Measurements from ENCODE around the gene FAM107B.

The FAM107B gene

DNA sequence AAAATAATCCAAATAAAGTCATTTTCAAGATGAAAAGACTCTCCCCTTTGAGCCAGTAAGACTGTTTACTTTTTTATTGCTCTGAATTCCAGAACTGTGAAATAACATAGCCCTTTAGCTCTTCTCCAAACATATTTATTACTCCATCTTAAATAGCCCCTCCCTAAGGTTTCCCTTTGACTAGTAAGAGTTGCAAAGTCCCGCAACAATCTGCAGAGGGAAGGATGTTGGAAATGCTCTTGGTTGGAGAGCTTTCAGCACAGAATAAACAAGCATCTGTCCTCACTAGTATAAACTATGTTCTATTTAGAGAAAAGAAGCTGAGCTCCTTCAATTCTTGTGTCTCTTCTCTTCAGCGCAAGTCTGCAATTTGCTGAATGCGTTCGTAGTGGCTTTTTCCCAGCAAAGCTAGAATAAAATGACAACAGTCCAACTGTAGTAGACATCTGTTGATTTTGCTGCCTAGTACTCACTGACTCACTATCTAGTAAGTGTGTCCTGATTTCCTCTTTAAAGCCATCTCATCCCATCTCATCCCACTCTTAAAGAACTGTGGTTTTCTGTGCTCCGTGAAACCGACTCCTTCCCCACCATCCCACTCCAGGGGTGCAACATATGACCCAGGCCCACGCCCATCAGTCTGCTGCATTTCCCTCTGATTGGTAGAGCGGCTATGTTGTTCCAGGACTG is 104.0 kb downstream of the FAM107B start:
- TF ChIP-seq ISL1 (CRISPR knock-in tag; IDR thresholded peaks at IDR 0.05), result no peak
- TF ChIP-seq, protein P1, sequence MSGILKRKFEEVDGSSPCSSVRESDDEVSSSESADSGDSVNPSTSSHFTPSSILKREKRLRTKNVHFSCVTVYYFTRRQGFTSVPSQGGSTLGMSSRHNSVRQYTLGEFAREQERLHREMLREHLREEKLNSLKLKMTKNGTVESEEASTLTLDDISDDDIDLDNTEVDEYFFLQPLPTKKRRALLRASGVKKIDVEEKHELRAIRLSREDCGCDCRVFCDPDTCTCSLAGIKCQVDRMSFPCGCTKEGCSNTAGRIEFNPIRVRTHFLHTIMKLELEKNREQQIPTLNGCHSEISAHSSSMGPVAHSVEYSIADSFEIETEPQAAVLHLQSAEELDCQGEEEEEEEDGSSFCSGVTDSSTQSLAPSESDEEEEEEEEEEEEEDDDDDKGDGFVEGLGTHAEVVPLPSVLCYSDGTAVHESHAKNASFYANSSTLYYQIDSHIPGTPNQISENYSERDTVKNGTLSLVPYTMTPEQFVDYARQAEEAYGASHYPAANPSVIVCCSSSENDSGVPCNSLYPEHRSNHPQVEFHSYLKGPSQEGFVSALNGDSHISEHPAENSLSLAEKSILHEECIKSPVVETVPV (CRISPR knock-in tag; IDR thresholded peaks at IDR 0.05), result no peak
- TF ChIP-seq, protein P2, sequence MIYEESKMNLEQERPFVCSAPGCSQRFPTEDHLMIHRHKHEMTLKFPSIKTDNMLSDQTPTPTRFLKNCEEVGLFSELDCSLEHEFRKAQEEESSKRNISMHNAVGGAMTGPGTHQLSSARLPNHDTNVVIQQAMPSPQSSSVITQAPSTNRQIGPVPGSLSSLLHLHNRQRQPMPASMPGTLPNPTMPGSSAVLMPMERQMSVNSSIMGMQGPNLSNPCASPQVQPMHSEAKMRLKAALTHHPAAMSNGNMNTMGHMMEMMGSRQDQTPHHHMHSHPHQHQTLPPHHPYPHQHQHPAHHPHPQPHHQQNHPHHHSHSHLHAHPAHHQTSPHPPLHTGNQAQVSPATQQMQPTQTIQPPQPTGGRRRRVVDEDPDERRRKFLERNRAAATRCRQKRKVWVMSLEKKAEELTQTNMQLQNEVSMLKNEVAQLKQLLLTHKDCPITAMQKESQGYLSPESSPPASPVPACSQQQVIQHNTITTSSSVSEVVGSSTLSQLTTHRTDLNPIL (CRISPR knock-in tag; IDR thresholded peaks at IDR 0.05; ENCODE audit: low read depth), result no peak
- TF ChIP-seq ZFP30 (CRISPR knock-in tag; IDR thresholded peaks at IDR 0.05), result no peak
- TF ChIP-seq OSR1 (CRISPR knock-in tag; IDR thresholded peaks at IDR 0.05), result no peak
- no peak for TF ChIP-seq ESRRG (CRISPR knock-in tag; IDR thresholded peaks at IDR 0.05)
- TF ChIP-seq ZNF70 (CRISPR knock-in tag; IDR thresholded peaks at IDR 0.05), result no peak
- TF ChIP-seq CSDC2 (CRISPR knock-in tag; IDR thresholded peaks at IDR 0.05), result no peak
- no peak for ATAC-seq

DNA sequence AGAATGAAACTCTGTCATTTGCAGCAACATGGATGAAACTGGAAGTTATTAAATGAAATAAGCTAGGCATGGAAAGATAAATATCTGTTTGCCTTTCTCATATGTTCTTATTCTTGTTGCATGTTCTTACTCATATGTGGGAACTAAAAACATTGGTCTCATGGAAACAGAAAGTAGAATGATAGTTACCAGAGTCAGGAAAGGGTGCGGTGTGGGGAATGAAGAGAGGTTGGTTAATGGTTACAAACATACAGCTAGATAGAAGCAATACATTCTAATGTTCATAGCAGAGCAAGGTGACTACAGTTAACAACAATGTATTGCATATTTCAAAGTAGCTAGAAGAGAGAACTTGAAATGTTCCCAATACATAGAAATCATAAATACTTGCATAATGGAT is 105.1 kb downstream of the FAM107B start:
- TF ChIP-seq ESRRG (CRISPR knock-in tag; IDR thresholded peaks at IDR 0.05), result no peak
- TF ChIP-seq ZNF565 (CRISPR knock-in tag; conservative IDR thresholded peaks at IDR 0.05; ENCODE audit: low read depth), result no peak
- TF ChIP-seq BACH2 (CRISPR knock-in tag; IDR thresholded peaks at IDR 0.05; ENCODE audit: borderline replicate concordance), result no peak
- no peak for TF ChIP-seq OSR1 (CRISPR knock-in tag; IDR thresholded peaks at IDR 0.05)
- TF ChIP-seq, protein P2 (CRISPR knock-in tag; IDR thresholded peaks at IDR 0.05; ENCODE audit: low read depth), result no peak
- TF ChIP-seq ZC3H10 (CRISPR knock-in tag; IDR thresholded peaks at IDR 0.05), result no peak
- TF ChIP-seq RARB (CRISPR knock-in tag; IDR thresholded peaks at IDR 0.05), result no peak
- TF ChIP-seq, protein P3, sequence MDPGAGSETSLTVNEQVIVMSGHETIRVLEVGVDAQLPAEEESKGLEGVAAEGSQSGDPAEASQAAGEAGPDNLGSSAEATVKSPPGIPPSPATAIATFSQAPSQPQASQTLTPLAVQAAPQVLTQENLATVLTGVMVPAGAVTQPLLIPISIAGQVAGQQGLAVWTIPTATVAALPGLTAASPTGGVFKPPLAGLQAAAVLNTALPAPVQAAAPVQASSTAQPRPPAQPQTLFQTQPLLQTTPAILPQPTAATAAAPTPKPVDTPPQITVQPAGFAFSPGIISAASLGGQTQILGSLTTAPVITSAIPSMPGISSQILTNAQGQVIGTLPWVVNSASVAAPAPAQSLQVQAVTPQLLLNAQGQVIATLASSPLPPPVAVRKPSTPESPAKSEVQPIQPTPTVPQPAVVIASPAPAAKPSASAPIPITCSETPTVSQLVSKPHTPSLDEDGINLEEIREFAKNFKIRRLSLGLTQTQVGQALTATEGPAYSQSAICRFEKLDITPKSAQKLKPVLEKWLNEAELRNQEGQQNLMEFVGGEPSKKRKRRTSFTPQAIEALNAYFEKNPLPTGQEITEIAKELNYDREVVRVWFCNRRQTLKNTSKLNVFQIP (CRISPR knock-in tag; IDR thresholded peaks at IDR 0.05; ENCODE audit: borderline replicate concordance, low read depth), result no peak
- no peak for TF ChIP-seq TOX (CRISPR knock-in tag; IDR thresholded peaks at IDR 0.05; ENCODE audit: borderline replicate concordance)
- TF ChIP-seq ZFP30 (CRISPR knock-in tag; IDR thresholded peaks at IDR 0.05), result no peak
- TF ChIP-seq TCF4 (CRISPR knock-in tag; IDR thresholded peaks at IDR 0.05; ENCODE audit: borderline replicate concordance), result no peak
- no peak for TF ChIP-seq SNAI2 (CRISPR knock-in tag; IDR thresholded peaks at IDR 0.05)
- TF ChIP-seq, protein P4, sequence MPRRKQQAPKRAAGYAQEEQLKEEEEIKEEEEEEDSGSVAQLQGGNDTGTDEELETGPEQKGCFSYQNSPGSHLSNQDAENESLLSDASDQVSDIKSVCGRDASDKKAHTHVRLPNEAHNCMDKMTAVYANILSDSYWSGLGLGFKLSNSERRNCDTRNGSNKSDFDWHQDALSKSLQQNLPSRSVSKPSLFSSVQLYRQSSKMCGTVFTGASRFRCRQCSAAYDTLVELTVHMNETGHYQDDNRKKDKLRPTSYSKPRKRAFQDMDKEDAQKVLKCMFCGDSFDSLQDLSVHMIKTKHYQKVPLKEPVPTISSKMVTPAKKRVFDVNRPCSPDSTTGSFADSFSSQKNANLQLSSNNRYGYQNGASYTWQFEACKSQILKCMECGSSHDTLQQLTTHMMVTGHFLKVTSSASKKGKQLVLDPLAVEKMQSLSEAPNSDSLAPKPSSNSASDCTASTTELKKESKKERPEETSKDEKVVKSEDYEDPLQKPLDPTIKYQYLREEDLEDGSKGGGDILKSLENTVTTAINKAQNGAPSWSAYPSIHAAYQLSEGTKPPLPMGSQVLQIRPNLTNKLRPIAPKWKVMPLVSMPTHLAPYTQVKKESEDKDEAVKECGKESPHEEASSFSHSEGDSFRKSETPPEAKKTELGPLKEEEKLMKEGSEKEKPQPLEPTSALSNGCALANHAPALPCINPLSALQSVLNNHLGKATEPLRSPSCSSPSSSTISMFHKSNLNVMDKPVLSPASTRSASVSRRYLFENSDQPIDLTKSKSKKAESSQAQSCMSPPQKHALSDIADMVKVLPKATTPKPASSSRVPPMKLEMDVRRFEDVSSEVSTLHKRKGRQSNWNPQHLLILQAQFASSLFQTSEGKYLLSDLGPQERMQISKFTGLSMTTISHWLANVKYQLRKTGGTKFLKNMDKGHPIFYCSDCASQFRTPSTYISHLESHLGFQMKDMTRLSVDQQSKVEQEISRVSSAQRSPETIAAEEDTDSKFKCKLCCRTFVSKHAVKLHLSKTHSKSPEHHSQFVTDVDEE (CRISPR knock-in tag; IDR thresholded peaks at IDR 0.05), result no peak
- TF ChIP-seq PPARA (CRISPR knock-in tag; IDR thresholded peaks at IDR 0.05; ENCODE audit: borderline replicate concordance), result no peak
- no peak for TF ChIP-seq ZFP3 (CRISPR knock-in tag; IDR thresholded peaks at IDR 0.05)
- no peak for ATAC-seq

DNA sequence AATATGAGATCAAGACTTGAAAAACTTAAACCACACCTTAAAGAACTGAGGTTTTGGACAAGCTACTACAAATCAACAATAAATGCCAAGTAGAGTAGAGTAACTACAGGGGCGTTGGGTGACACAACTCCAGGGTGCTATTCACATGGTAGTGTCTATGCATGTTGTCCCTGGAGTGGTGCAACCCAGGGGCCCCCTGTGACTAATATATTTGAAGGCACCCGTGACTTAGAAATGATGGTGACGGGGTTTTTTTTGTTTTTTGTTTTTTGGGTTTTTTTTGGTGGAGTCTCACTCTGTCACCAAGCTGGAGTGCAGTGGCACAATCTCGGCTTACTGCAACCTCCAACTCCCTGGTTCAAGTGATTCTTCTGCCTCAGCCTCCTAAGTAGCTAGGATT is 106.9 kb downstream of the FAM107B start:
- no peak for ATAC-seq
- TF ChIP-seq, protein P5, sequence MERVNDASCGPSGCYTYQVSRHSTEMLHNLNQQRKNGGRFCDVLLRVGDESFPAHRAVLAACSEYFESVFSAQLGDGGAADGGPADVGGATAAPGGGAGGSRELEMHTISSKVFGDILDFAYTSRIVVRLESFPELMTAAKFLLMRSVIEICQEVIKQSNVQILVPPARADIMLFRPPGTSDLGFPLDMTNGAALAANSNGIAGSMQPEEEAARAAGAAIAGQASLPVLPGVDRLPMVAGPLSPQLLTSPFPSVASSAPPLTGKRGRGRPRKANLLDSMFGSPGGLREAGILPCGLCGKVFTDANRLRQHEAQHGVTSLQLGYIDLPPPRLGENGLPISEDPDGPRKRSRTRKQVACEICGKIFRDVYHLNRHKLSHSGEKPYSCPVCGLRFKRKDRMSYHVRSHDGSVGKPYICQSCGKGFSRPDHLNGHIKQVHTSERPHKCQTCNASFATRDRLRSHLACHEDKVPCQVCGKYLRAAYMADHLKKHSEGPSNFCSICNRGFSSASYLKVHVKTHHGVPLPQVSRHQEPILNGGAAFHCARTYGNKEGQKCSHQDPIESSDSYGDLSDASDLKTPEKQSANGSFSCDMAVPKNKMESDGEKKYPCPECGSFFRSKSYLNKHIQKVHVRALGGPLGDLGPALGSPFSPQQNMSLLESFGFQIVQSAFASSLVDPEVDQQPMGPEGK (CRISPR knock-in tag; IDR thresholded peaks at IDR 0.05; ENCODE audit: borderline replicate concordance), result no peak
- TF ChIP-seq, protein P1 (CRISPR knock-in tag; IDR thresholded peaks at IDR 0.05), result no peak
- TF ChIP-seq CSDC2 (CRISPR knock-in tag; IDR thresholded peaks at IDR 0.05), result no peak
- TF ChIP-seq OSR1 (CRISPR knock-in tag; IDR thresholded peaks at IDR 0.05), result no peak
- TF ChIP-seq GLIS3 (CRISPR knock-in tag; IDR thresholded peaks at IDR 0.05), result no peak
- no peak for TF ChIP-seq TCF4 (CRISPR knock-in tag; IDR thresholded peaks at IDR 0.05; ENCODE audit: borderline replicate concordance)
- TF ChIP-seq ZNF8 (CRISPR knock-in tag; IDR thresholded peaks at IDR 0.05), result no peak
- no peak for TF ChIP-seq BACH2 (CRISPR knock-in tag; IDR thresholded peaks at IDR 0.05; ENCODE audit: borderline replicate concordance)
- TF ChIP-seq ZC3H10 (CRISPR knock-in tag; IDR thresholded peaks at IDR 0.05), result no peak
- TF ChIP-seq RARB (CRISPR knock-in tag; IDR thresholded peaks at IDR 0.05), result no peak
- TF ChIP-seq ARNTL (CRISPR knock-in tag; IDR thresholded peaks at IDR 0.05; ENCODE audit: borderline replicate concordance, low read depth), result no peak
- no peak for TF ChIP-seq ZFP3 (CRISPR knock-in tag; IDR thresholded peaks at IDR 0.05)
- no peak for TF ChIP-seq SNAI2 (CRISPR knock-in tag; IDR thresholded peaks at IDR 0.05)
- TF ChIP-seq, protein P3 (CRISPR knock-in tag; IDR thresholded peaks at IDR 0.05; ENCODE audit: borderline replicate concordance, low read depth), result no peak

Data from SK-N-SH treated with all-trans-retinoic acid at 6 μM for 48 hours (cell line).